Fibroblast of skin of right biceps (primary cell): Measurements from ENCODE around the gene TOM1L2.

Experiments used
- DNase-seq: peaks from one replicate; pipeline ENCODE4 v3.0.0-alpha.2; 2013

The TOM1L2 gene

GRCh38 chr17:17892731-17893130 is 79.5 kb downstream of the TOM1L2 start:
- no peak for DNase-seq

DNA sequence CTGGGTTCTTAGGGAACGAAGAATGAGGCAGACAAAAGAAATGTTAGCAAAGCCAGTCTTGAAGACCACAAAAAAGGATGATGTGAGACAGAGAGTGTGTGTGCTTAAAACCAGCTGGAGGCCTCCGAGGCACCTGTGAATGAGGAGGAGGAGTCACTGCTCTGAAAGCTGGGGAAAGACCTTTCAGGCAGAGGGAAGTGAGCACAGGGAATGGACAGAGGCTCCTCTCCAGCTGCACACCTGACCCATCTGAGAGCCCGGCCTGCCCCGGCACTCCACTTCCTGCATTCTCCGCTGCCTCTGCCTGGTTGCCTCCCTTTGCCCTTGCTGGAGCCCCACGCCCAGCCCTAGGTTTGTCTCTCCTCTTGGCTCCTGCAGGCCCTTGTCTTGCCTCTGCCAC is 80.2 kb downstream of the TOM1L2 start:
- DNase-seq, result no peak

DNA sequence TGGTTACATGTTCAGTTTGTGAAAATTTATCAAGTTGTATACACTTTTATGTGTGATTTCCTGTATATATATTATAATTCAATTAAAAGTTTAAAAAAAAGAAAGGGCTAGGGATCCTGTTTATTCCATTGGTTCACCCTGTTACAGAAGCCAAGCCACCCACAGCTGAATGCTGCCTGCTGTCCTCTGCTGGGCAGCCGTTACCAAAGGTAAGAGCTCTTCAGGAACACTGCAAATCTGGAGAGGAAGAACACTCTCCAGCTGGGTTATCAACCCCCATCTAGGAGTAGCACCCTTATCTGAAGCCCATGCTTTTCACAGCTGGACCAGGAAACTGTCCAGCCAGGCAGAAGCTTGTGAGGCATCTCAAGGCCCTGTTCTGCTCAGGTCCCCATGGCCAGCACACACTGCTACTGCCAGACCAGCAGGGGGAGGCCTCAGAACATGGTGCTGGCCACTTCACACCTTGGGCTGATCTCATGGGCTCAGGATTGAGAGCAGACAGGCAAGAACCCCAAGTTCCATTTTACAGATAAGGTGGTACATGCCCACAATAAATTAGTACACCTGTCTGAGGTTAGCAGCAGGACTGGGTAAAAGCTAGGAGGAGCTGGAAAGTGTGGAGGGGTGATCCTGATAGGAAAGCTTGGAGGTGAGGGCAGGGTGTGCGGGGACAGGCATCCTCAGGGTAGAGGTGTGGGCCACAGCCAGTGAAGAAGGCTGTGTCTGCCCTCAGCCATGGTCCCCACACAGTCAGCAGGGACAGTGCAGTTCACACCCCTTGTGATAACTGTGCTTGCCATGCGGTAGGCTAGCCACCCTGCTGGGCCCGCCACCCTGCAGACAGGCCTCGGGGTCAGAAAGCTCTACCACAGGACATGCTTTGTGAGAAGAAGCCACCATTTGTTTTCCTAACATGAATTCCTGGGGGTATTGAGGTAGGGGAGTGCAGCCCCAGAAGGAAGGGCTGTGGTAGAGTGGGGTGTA is 81.1 kb downstream of the TOM1L2 start:
- DNase-seq, result peak; percentile 63

GRCh38 chr17:17889922-17890321 is 82.3 kb downstream of the TOM1L2 start:
- no peak for DNase-seq

- peak; percentile 32 for DNase-seq
These were observed 83.4 kb downstream of the TOM1L2 start for GRCh38 chr17:17888821-17889220.

DNA sequence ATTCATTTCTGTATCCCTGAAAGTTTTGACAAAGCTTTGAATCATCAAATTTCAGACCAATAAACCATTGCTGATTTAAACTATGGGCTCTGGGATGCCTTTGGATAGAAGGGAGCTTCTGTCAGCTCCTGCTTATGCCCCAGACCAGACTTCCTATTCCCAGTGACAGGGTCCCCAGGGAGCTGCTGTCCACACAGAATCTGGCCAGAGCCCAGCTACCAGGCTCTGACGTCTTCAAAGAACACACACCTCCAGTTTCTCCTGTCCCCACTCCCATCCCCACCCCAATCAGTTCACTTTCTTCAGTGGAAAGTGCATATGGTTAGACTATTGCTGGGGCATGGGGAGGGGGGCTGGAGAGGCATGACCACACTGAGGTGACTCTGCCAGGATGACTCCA is 83.8 kb downstream of the TOM1L2 start:
- no peak for DNase-seq

DNA sequence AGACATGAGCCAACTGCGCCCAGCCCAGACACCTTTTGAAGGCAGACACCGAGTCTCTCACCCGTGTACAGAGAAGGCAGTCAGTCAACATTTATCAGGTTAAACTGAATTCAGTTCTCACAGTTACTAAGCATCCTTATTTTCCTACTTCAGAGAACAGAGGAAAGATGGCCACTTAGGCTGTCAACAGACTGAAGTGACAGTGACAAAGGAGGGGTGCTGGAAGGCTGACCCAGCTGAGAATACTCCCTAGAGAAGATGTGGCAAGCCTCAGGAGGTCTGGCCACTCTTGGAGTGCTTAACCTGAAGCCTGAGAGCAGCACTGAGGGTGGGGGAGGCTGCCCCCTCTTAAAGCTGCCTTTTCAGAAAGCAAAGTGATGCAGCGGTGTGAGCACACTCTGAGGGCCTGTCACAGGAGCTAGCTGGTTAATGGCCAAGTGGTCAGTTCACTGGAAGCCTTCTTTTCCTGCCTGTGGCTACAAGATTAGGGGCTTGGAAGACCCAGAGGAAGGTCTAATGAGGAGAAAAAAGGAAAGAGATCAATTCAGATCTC is 84.4 kb downstream of the TOM1L2 start:
- no peak for DNase-seq

GRCh38 chr17:17886726-17887125 is 85.5 kb downstream of the TOM1L2 start:
- DNase-seq, result no peak

DNA sequence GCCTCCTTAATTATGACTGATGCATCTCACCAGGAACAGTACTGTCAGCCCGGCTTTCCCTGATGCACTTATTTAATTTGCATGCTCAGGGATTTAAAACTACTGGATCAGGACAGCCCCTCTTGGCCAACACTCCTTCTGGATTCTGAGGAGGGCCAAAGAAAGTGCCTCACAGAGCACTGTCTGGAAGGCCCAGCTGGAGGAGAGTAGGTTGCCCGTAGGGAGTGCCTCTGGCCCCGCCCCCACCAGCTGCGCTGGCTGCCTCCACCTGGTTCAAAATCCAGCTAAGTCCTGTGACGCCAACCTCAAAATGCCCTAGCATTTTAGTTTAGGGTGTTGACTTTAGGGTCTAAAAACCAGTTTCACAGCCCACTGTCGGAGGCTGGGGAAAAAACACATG is 86.0 kb downstream of the TOM1L2 start:
- no peak for DNase-seq

- no peak for DNase-seq
These were observed 87.5 kb downstream of the TOM1L2 start for GRCh38 chr17:17884391-17885357.

DNA sequence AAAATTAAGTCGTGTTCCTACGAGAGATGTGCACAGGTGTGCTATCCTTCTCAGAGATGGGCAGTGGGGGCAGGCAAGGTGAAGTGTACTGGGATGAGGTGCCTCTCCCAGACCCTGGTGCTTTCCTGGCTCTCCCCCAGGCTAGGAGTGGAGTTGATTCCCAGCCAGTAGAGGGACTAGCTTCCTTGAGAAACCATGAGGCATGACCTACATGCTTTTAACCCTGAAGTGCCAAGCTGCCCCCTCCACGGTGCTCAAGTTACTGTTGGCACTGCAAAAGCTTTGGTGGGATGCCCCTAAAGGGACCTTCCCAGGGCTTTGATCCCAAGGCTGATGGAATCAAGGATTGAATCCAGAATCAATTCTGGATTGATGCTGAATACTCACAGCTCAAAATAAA is 88.4 kb downstream of the TOM1L2 start:
- no peak for DNase-seq

DNA sequence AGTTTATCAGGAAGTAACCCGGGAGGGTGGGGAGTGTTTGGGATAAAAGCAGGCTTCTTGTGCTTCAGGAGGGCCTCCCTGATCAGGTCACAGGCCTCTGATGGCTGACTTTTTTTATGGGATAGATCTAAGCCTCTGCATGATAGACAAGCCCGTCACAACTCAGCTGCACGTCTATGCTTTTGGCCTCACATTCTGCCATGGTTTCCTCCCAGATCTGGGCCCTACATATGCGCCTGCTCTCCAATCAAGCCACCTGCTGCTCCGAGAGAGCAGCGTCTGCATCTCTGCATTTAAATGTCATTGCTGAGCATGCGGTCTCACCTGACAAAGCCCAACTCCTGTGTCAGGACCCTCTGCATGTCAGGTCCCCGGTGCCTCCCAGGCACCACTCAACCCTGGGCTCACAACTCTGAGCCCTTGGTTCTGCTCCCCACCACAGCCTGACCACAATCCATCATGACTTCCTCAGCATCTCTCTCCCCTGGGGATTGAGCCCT is 90.1 kb downstream of the TOM1L2 start:
- DNase-seq, result no peak

- DNase-seq, result no peak
These were observed 91.5 kb downstream of the TOM1L2 start for GRCh38 chr17:17880577-17881196.

- DNase-seq, result peak; percentile 92
These were observed 94.5 kb downstream of the TOM1L2 start for GRCh38 chr17:17877529-17878358.

DNA sequence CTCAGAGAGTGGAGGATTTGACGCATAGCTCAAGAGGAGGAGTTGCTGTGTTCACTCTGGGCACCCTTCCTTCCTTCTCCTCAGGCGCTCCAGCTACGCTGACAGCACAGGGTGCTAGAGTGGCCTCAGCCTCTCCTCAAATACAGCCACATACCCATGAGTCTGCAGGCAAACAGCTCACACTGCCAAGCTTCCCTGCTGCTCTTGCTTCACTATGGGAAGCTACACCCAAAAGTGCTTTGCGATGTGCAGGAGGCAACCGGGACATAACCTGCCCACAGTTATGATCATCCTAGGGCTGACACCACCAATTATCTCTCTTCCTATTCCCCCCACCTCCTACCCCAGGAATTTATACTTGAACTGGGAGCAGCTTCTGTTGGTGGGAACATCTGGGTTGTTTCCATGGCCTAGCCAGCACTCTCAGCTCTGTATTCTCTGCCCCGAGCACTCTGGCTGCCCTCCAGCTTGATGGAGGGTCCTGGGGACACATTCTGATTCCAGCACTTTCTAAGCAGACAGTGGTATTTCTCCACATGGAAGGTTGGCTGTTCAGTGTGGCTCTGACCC is 95.2 kb downstream of the TOM1L2 start:
- DNase-seq, result peak; percentile 37

GRCh38 chr17:17874478-17874877 is 97.7 kb downstream of the TOM1L2 start:
- peak; percentile 79 for DNase-seq

- no peak for DNase-seq
These were observed 98.7 kb downstream of the TOM1L2 start for GRCh38 chr17:17873450-17873991.

GRCh38 chr17:17872547-17873345 is 99.5 kb downstream of the TOM1L2 start:
- no peak for DNase-seq

GRCh38 chr17:17871913-17872312 is 100.3 kb downstream of the TOM1L2 start:
- DNase-seq, result no peak

DNA sequence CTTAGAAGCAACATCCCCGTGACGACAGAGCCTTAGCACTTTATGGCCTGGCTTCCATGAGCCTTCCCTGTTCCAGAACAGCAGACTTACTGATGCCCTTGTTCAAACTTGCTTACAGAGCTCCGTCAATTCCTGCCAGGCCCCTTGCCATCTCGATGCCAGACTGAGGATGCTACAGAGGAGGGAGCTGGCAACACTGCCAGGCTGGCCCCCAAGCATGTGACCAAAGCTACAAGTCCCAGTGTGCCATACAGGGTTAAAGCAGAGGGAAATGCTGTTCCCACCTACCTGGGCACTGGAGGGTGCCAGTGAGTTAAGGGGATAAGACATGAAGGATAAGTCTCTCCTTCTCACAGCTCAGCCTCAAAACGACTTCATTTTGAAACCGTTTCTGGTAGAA is 102.0 kb downstream of the TOM1L2 start:
- DNase-seq, result no peak
